ENCODE data around the gene GTPBP10. TPM values are rescaled to one million over a fixed set of nuclear protein-coding genes. Genes with fewer than 3 reads are reported as not detected.

GTPBP10 gene
- total and polyA plus RNA-seq, 2 of the 13 experiments (the other 11 are each of a cell fraction or from before 2014, with no cell fraction given): 13.3 to 38.7 TPM

GRCh38 chr7:90346336-90347125, at the start of gene GTPBP10 (continued):
- peak; percentile 78; the same call in 1 of the 2 replicates for TF ChIP-seq ZNF234 (CRISPR knock-in tag; conservative IDR thresholded peaks at IDR 0.05)
- peak; percentile 19; the same call in 1 of the 2 replicates for TF ChIP-seq ZKSCAN8 (CRISPR knock-in tag; IDR thresholded peaks at IDR 0.05; ENCODE audit: borderline replicate concordance)
- TF ChIP-seq CBFB (CRISPR knock-in tag; IDR thresholded peaks at IDR 0.05): peak; percentile 87
- peak; percentile 55; the same call in 1 of the 2 replicates for TF ChIP-seq ZNF784 (CRISPR knock-in tag; IDR thresholded peaks at IDR 0.05; ENCODE audit: borderline replicate concordance)
- TF ChIP-seq ZNF792 (CRISPR knock-in tag; IDR thresholded peaks at IDR 0.05): peak; percentile 66; the same call in 1 of the 2 replicates
- TF ChIP-seq ZNF670 (CRISPR knock-in tag; IDR thresholded peaks at IDR 0.05; ENCODE audit: borderline replicate concordance): no peak
- no peak for TF ChIP-seq ELK4 (CRISPR knock-in tag; IDR thresholded peaks at IDR 0.05; ENCODE audit: borderline replicate concordance)
- TF ChIP-seq GPN1 (CRISPR knock-in tag; IDR thresholded peaks at IDR 0.05; ENCODE audit: borderline replicate concordance): no peak
- no peak; the same call in 1 of the 2 replicates for TF ChIP-seq ETV5 (CRISPR knock-in tag; IDR thresholded peaks at IDR 0.05; ENCODE audit: borderline replicate concordance)
- TF ChIP-seq POLR2A (IDR thresholded peaks at IDR 0.05; ENCODE audit: insufficient read depth in 1 of 2, low read depth in 2 of 2, low read length in 2 of 2): peak; percentile 97 to 98
- TF ChIP-seq AGO2 (optimal IDR thresholded peaks at IDR 0.05; ENCODE audit: low read depth, low read length): peak; percentile 36
- peak; percentile 86 for TF ChIP-seq ZHX1 (CRISPR knock-in tag; IDR thresholded peaks at IDR 0.05; ENCODE audit: low read depth)
- peak; percentile 70 for TF ChIP-seq TFE3 (CRISPR knock-in tag; IDR thresholded peaks at IDR 0.05)
- peak; percentile 92 for TF ChIP-seq PHF8 (CRISPR knock-in tag; IDR thresholded peaks at IDR 0.05)
- peak; percentile 83 for TF ChIP-seq ZNF430 (CRISPR knock-in tag; IDR thresholded peaks at IDR 0.05)
- no peak; the same call in 1 of the 2 replicates for TF ChIP-seq ZNF777 (CRISPR knock-in tag; IDR thresholded peaks at IDR 0.05)
- no peak for TF ChIP-seq ZNF768 (CRISPR knock-in tag; IDR thresholded peaks at IDR 0.05)
- peak; percentile 59; the same call in 1 of the 2 replicates for TF ChIP-seq DR1 (CRISPR knock-in tag; IDR thresholded peaks at IDR 0.05)
- peak; percentile 88; the same call in 1 of the 2 replicates for TF ChIP-seq ZNF724P (CRISPR knock-in tag; IDR thresholded peaks at IDR 0.05; ENCODE audit: borderline replicate concordance)
- peak; percentile 94 for TF ChIP-seq SALL1 (CRISPR knock-in tag; IDR thresholded peaks at IDR 0.05)
- TF ChIP-seq ELF1 (CRISPR knock-in tag; IDR thresholded peaks at IDR 0.05): peak; percentile 98
- peak; percentile 88 for TF ChIP-seq TAF1 (CRISPR knock-in tag; IDR thresholded peaks at IDR 0.05)
- TF ChIP-seq BCL3 (CRISPR knock-in tag; IDR thresholded peaks at IDR 0.05): peak; percentile 79; the same call in 1 of the 2 replicates
